ENCODE results near the gene ERMP1. TPM values are rescaled to one million over a fixed set of nuclear protein-coding genes. Genes with fewer than 3 reads are reported as not detected.

Gene ERMP1
- polyA plus RNA-seq, 1 of the 3 experiments (the other 2 are of a cell fraction): 5.9 TPM

- no peaks in the 10 kb centered on the region for H3K79me2 ChIP-seq (ENCODE audit: insufficient read depth)
- H3K9me2 ChIP-seq: no peaks in the 10 kb centered on the region
- no peak overlapping the region for H2AFZ ChIP-seq (ENCODE audit: low read depth)
- no peak overlapping the region for H3K27ac ChIP-seq (ENCODE audit: low read depth in 2 of 2, low read length in 1 of 2)
- peaks cover 0 to 7% of the 10 kb centered on the region in 2 experiments for H3K36me3 ChIP-seq (replicated peaks in 1 of 2; ENCODE audit: control insufficient read depth in 1 of 2, insufficient read depth in 2 of 2, low read length in 1 of 2)
- H3K4me2 ChIP-seq: no peak overlapping the region
- ChIA-PET CTCF (interaction anchor here (1.2 to 3.0 kb wide), 3 partner anchors 9 to 21 kb away, joined by 3 to 9 read pairs (median 6); partner anchors contain the start of gene ERMP1), POLR2A (no interaction called here)
- peaks cover 0 to 5% of the 10 kb centered on the region in 2 experiments; a peak in 1 of 4 replicates for H3K4me1 ChIP-seq (ENCODE audit: control insufficient read depth in 1 of 2, insufficient read depth in 2 of 2, low read depth in 1 of 2, low read length in 1 of 2)
- H3K9ac ChIP-seq: no peak overlapping the region
- H3K4me3 ChIP-seq (ENCODE audit: low read depth in 2 of 2, low read length in 1 of 2): no peak overlapping the region
- DNase-seq: no peak
- TF ChIP-seq FOSL2 (IDR thresholded peaks at IDR 0.05; ENCODE audit: borderline replicate concordance, low read depth) (no peak), TEAD4 (IDR thresholded peaks at IDR 0.05; ENCODE audit: borderline replicate concordance, insufficient read depth) (no peak), PBX3 (IDR thresholded peaks at IDR 0.05) (no peak), RFX5 (IDR thresholded peaks at IDR 0.05; ENCODE audit: low read length) (no peak), IRF3 (IDR thresholded peaks at IDR 0.05; ENCODE audit: low read depth, low read length) (no peak), JUND (IDR thresholded peaks at IDR 0.05) (no peak), GABPA (IDR thresholded peaks at IDR 0.05; ENCODE audit: low read depth) (no peak), SMC3 (IDR thresholded peaks at IDR 0.05; ENCODE audit: low read depth, low read length) (no peak), EP300 (IDR thresholded peaks at IDR 0.05; ENCODE audit: borderline replicate concordance in 1 of 2, low read depth in 1 of 2, low read length in 1 of 2) (no peak), CTCF (IDR thresholded peaks at IDR 0.05) (no peak), MXI1 (IDR thresholded peaks at IDR 0.05; ENCODE audit: low read depth, low read length) (no peak), NRF1 (IDR thresholded peaks at IDR 0.05; ENCODE audit: low read depth, low read length) (no peak), EZH2phosphoT487 (IDR thresholded peaks at IDR 0.05; ENCODE audit: borderline replicate concordance, low read depth) (no peak), NFIC (IDR thresholded peaks at IDR 0.05; ENCODE audit: borderline replicate concordance) (no peak), RCOR1 (IDR thresholded peaks at IDR 0.05; ENCODE audit: low read length) (no peak), MAX (IDR thresholded peaks at IDR 0.05; ENCODE audit: low read depth) (no peak), MEF2A (IDR thresholded peaks at IDR 0.05; ENCODE audit: borderline replicate concordance, low read depth) (no peak), RAD21 (IDR thresholded peaks at IDR 0.05; ENCODE audit: low read length) (no peak), GATA2 (CRISPR knock-in tag; IDR thresholded peaks at IDR 0.05) (no peak)
- TF ChIP-seq, protein P1, sequence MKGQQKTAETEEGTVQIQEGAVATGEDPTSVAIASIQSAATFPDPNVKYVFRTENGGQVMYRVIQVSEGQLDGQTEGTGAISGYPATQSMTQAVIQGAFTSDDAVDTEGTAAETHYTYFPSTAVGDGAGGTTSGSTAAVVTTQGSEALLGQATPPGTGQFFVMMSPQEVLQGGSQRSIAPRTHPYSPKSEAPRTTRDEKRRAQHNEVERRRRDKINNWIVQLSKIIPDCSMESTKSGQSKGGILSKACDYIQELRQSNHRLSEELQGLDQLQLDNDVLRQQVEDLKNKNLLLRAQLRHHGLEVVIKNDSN (IDR thresholded peaks at IDR 0.05; ENCODE audit: borderline replicate concordance, low read depth): no peak
- no peaks in the 10 kb centered on the region for H3K9me3 ChIP-seq
- no peaks in the 10 kb centered on the region for H3K27me3 ChIP-seq (ENCODE audit: insufficient read depth)
- peaks cover 12% of the 10 kb centered on the region for H3F3A ChIP-seq (replicated peaks; ENCODE audit: insufficient read depth)
- no peaks in the 10 kb centered on the region for H4K20me1 ChIP-seq (ENCODE audit: insufficient read depth)
- 95% methylated on average over 1 of the region's 1 CpG for WGBS (ENCODE audit: low lambda C conversion rate)
Observed at GRCh38 chr9:5820425-5820824, 12.5 kb downstream of the ERMP1 start.
